ENCODE measurements around the gene EPS8L2.

EPS8L2 gene

GRCh38 chr11:763549-764321, 57.7 kb downstream of the EPS8L2 start:
- no peak for DNase-seq

GRCh38 chr11:764322-765024, 58.4 kb downstream of the EPS8L2 start:
- no peak for DNase-seq

GRCh38 chr11:765025-765801, 59.2 kb downstream of the EPS8L2 start:
- peak; percentile 70 for DNase-seq

- DNase-seq = no peak
Measured at GRCh38 chr11:765802-766091, 59.7 kb downstream of the EPS8L2 start.

- no peak for DNase-seq
Measured at GRCh38 chr11:766106-766935, 60.3 kb downstream of the EPS8L2 start.

- DNase-seq = no peak
Measured at GRCh38 chr11:766936-767210, 60.8 kb downstream of the EPS8L2 start.

GRCh38 chr11:767238-767637, 61.2 kb downstream of the EPS8L2 start:
- no peak for DNase-seq

GRCh38 chr11:769887-770641, 64.0 kb downstream of the EPS8L2 start:
- DNase-seq = no peak

GRCh38 chr11:770642-771616, 64.9 kb downstream of the EPS8L2 start:
- DNase-seq = no peak

GRCh38 chr11:771617-772204, 65.7 kb downstream of the EPS8L2 start:
- no peak for DNase-seq

- DNase-seq = no peak
Measured at GRCh38 chr11:772429-773390, 66.7 kb downstream of the EPS8L2 start.

GRCh38 chr11:773425-773824, 67.4 kb downstream of the EPS8L2 start:
- DNase-seq = no peak

GRCh38 chr11:773830-774229, 67.8 kb downstream of the EPS8L2 start:
- DNase-seq = no peak

GRCh38 chr11:774873-775592, 69.0 kb downstream of the EPS8L2 start:
- DNase-seq = no peak

GRCh38 chr11:776263-776560, 70.2 kb downstream of the EPS8L2 start:
- no peak for DNase-seq

- no peak for DNase-seq
Measured at GRCh38 chr11:776561-777287, 70.7 kb downstream of the EPS8L2 start.

Measured in stimulated activated CD4-positive, alpha-beta T cell treated with anti-CD3 and anti-CD28 coated beads, Interleukin-15, amount 100 ng/mL, for 24 hours (primary cell).